Raji (cell line): Measurements from ENCODE around the gene CDC45.

Experiments used
- POLR2A ChIP-seq: IDR thresholded peaks from 2 replicates; pipeline ENCODE4 v1.6.1; 2011; ENCODE audit warnings: low read depth, low read length, control low read depth; ENCODE audit not compliant: insufficient read depth

Gene CDC45

GRCh38 chr22:19567157-19568009 lies 87.7 kb downstream of the CDC45 start:
- no peak for TF ChIP-seq POLR2A

- no peak for TF ChIP-seq POLR2A
Observed at GRCh38 chr22:19568337-19569275, 88.9 kb downstream of the CDC45 start.

GRCh38 chr22:19569276-19569640 lies 89.5 kb downstream of the CDC45 start:
- no peak for TF ChIP-seq POLR2A

- no peak for TF ChIP-seq POLR2A
Observed at GRCh38 chr22:19569976-19570375, 90.3 kb downstream of the CDC45 start.
